HepG2 (cell line): ENCODE data around the gene ZFP69. TPM values are rescaled to one million over a fixed set of nuclear protein-coding genes. Genes with fewer than 3 reads are reported as not detected.

ENCODE experiments used
- FOXM1 ChIP-seq: sonication (generic); formaldehyde crosslinking; IDR thresholded peaks from 2 replicates; pipeline ENCODE4 v1.5.0; 2020; ENCODE audit warnings: missing genetic modification reagents
- GMEB2 ChIP-seq: IDR thresholded peaks from 2 replicates; pipeline ENCODE4 v1.6.1; 2016; ENCODE audit warnings: missing biosample characterization, missing genetic modification reagents, low read depth
- HNF1A ChIP-seq, 2 experiments: sonication (generic) in 1 of 2; formaldehyde crosslinking in 1 of 2; IDR thresholded peaks; 2 replicates each; pipeline versions ENCODE4 v1.4.0 to v1.6.1; 2016 to 2020; ENCODE audit warnings: borderline replicate concordance in 1 of 2, low read depth in 1 of 2, mild to moderate bottlenecking in 1 of 2, missing genetic modification reagents in 1 of 2
- IRF9 ChIP-seq: sonication (generic); formaldehyde crosslinking; IDR thresholded peaks from 2 replicates; pipeline ENCODE4 v1.8.0; 2022; ENCODE audit warnings: missing genetic modification reagents, mild to moderate bottlenecking, borderline replicate concordance
- MTA3 ChIP-seq: sonication (generic); formaldehyde crosslinking; IDR thresholded peaks from 2 replicates; pipeline ENCODE4 v1.4.0; 2020; ENCODE audit warnings: missing genetic modification reagents
- RARA ChIP-seq: IDR thresholded peaks from 2 replicates; pipeline ENCODE4 v1.6.1; 2016; ENCODE audit warnings: missing genetic modification reagents, missing compliant biosample characterization
- SNAPC4 ChIP-seq: sonication (generic); formaldehyde crosslinking; IDR thresholded peaks from 2 replicates; pipeline ENCODE4 v1.4.0; 2020; ENCODE audit warnings: mild to moderate bottlenecking, missing genetic modification reagents
- SP4 ChIP-seq: sonication (generic); formaldehyde crosslinking; IDR thresholded peaks from 2 replicates; pipeline ENCODE4 v1.8.1; 2023; ENCODE audit warnings: mild to moderate bottlenecking, missing genetic modification reagents
- TFAP4 ChIP-seq: sonication (generic); IDR thresholded peaks from 2 replicates; pipeline ENCODE4 v1.6.1; 2016; ENCODE audit warnings: low read depth, borderline replicate concordance
- ZNF414 ChIP-seq: sonication (generic); formaldehyde crosslinking; IDR thresholded peaks from 2 replicates; pipeline ENCODE4 v1.5.0; 2020; ENCODE audit warnings: missing genetic modification reagents
- ZNF441 ChIP-seq: sonication (generic); formaldehyde crosslinking; IDR thresholded peaks from 2 replicates; pipeline ENCODE4 v1.7.0; 2021; ENCODE audit warnings: missing genetic modification reagents, borderline replicate concordance
- ZNF451 ChIP-seq: sonication (generic); formaldehyde crosslinking; IDR thresholded peaks from 2 replicates; pipeline ENCODE4 v1.5.0; 2020; ENCODE audit warnings: mild to moderate bottlenecking, missing genetic modification reagents
- ZNF749 ChIP-seq: sonication (generic); formaldehyde crosslinking; IDR thresholded peaks from 2 replicates; pipeline ENCODE4 v1.8.0; 2022; ENCODE audit warnings: mild to moderate bottlenecking, missing genetic modification reagents, moderate library complexity, borderline replicate concordance
- polyA plus RNA-seq, 8 experiments: library from polyadenylated mRNA; depleted of rRNA in 3 of 8; stranded (reverse) in 7 of 8; unstranded in 1 of 8; fragments of >200 nt; fragmentation: Illumina TruSeq in 4 of 8; extraction: Trizol in 4 of 8; gene quantifications; 2 replicates each; pipeline versions ENCODE4 v1.2.1 to v1.2.3, GENCODE V29; 2011 to 2016; ENCODE audit warnings: low read depth in 4 of 8, missing spikeins in 1 of 8, mixed read lengths in 1 of 8; ENCODE audit not compliant: insufficient read depth in 1 of 8
- total RNA-seq, 5 experiments: library from RNA; depleted of rRNA; stranded (reverse); fragments of >200 nt; fragmentation: Illumina TruSeq; extraction: Trizol; gene quantifications; 2 replicates each; pipeline ENCODE4 v1.2.3, GENCODE V29; 2016; ENCODE audit warnings: low read depth in 1 of 5

Gene ZFP69
- total and polyA plus RNA-seq, 2 of the 13 experiments (the other 11 are each of a cell fraction or from before 2014, with no cell fraction given) = 2.6 to 5.6 TPM

GRCh38 chr1:40449684-40450494 lies 27.2 kb upstream of the ZFP69 start, which contains the start of gene ZFP69B (continued):
- TF ChIP-seq GMEB2 (CRISPR knock-in tag) = no peak
- no peak for TF ChIP-seq HNF1A (IDR thresholded peaks at IDR 0.05; ENCODE audit: low read depth)
- TF ChIP-seq HNF1A (CRISPR knock-in tag; IDR thresholded peaks at IDR 0.05; ENCODE audit: borderline replicate concordance) = no peak; the same call in 1 of the 2 replicates
- peak; percentile 20; the same call in 1 of the 2 replicates for TF ChIP-seq TFAP4
- TF ChIP-seq ZNF451 (CRISPR knock-in tag) = peak; percentile 78; the same call in 1 of the 2 replicates
- TF ChIP-seq ZNF414 (CRISPR knock-in tag) = peak; percentile 94; the same call in 1 of the 2 replicates
- no peak for TF ChIP-seq SNAPC4 (CRISPR knock-in tag)
- TF ChIP-seq ZNF749 (CRISPR knock-in tag) = peak; percentile 78; the same call in 1 of the 2 replicates
- TF ChIP-seq IRF9 (CRISPR knock-in tag) = peak; percentile 87; the same call in 1 of the 2 replicates
- TF ChIP-seq ZNF441 = peak; percentile 49; the same call in 1 of the 2 replicates
- 0 out of 2 replicates have a peak, but pooled peaks have one; percentile 34 for TF ChIP-seq SP4 (CRISPR knock-in tag)
- no peak for TF ChIP-seq MTA3 (CRISPR knock-in tag)
- no peak for TF ChIP-seq FOXM1
- TF ChIP-seq RARA (CRISPR knock-in tag) = no peak
